IMR-90 (cell line): ENCODE data around the gene PRPF40B. TPM values are rescaled to one million over a fixed set of nuclear protein-coding genes. Genes with fewer than 3 reads are reported as not detected.
A peak's percentile ranks its signal among the peaks of the same experiment; 100 is the strongest.

ENCODE experiments used
- ATAC-seq: fragments of 200-7000 bp; cut with Tn5 transposase; 2 replicates; pipeline ENCODE4 v1.9.1; 2020; ENCODE audit warnings: low read depth, mild to moderate bottlenecking, moderate library complexity
- BruUV-seq: library from RNA; stranded (reverse); fragments of 400-500 nt; replicated peaks from 2 replicates; lab custom pipeline; 2021; lab: Mats Ljungman, UMichigan
- CTCF ChIA-PET: fragments of 300-600 bp; formaldehyde crosslinking; extraction: SDS; loops from one replicate; lab custom pipeline; 2021; ENCODE audit warnings: antibody characterized with exemption; lab: Yijun Ruan, JAX
- POLR2A ChIA-PET: fragments of 300-600 bp; sonication (Branson Sonifier 250); formaldehyde crosslinking; loops from one replicate; lab custom pipeline; 2022; ENCODE audit warnings: antibody characterized with exemption; ENCODE audit not compliant: unreplicated experiment; lab: Charles Lee
- DNase-seq: peaks from one replicate; pipeline ENCODE4 v3.0.0; 2013
- H2AFZ ChIP-seq: replicated peaks from 2 replicates; pipeline ENCODE3; 2013; ENCODE audit warnings: low read length, mild to moderate bottlenecking; ENCODE audit not compliant: poor library complexity
- H2AK5ac ChIP-seq: 2 replicates; pipeline ENCODE4 v1.6.1; 2013; ENCODE audit warnings: low read depth, low read length, inconsistent platforms
- H2AK9ac ChIP-seq: replicated peaks from 2 replicates; pipeline ENCODE3; 2013; ENCODE audit warnings: mild to moderate bottlenecking, low read depth, low read length, moderate library complexity; ENCODE audit not compliant: poor library complexity
- H2BK120ac ChIP-seq: 2 replicates; pipeline ENCODE4 v1.6.1; 2013; ENCODE audit warnings: low read depth, low read length, inconsistent platforms
- H2BK15ac ChIP-seq: 3 replicates; pipeline ENCODE4 v1.6.1; 2013; ENCODE audit warnings: low read depth, low read length, inconsistent platforms
- H2BK20ac ChIP-seq: 2 replicates; pipeline ENCODE4 v1.6.1; 2013; ENCODE audit warnings: low read depth, mild to moderate bottlenecking, inconsistent platforms, low read length, moderate library complexity
- H2BK5ac ChIP-seq: 2 replicates; pipeline ENCODE4 v1.6.1; 2013; ENCODE audit warnings: mild to moderate bottlenecking, low read depth, low read length, inconsistent platforms; ENCODE audit not compliant: poor library complexity, severe bottlenecking
- H3K14ac ChIP-seq: replicated peaks from 2 replicates; pipeline ENCODE4 v1.6.1; 2013; ENCODE audit warnings: low read depth, low read length, inconsistent platforms
- H3K18ac ChIP-seq: 2 replicates; pipeline ENCODE4 v1.6.1; 2013; ENCODE audit warnings: low read depth, low read length, control low read depth
- H3K23ac ChIP-seq: 2 replicates; pipeline ENCODE4 v1.6.1; 2013; ENCODE audit warnings: low read depth, low read length, inconsistent platforms
- H3K27ac ChIP-seq: 2 replicates; pipeline ENCODE4 v1.5.1; 2013; ENCODE audit warnings: mild to moderate bottlenecking, control low read depth, low read length; ENCODE audit not compliant: insufficient read depth
- H3K27me3 ChIP-seq: 2 replicates; pipeline ENCODE4 v1.6.1; 2013; ENCODE audit warnings: low read length; ENCODE audit not compliant: control insufficient read depth, insufficient read depth
- H3K36me3 ChIP-seq: 2 replicates; pipeline ENCODE4 v1.6.1; 2013; ENCODE audit warnings: low read length, mixed read lengths; ENCODE audit not compliant: control insufficient read depth, insufficient read depth
- H3K4ac ChIP-seq: 2 replicates; pipeline ENCODE4 v1.6.1; 2013; ENCODE audit warnings: low read depth, low read length, inconsistent platforms
- H3K4me1 ChIP-seq: 2 replicates; pipeline ENCODE4 v1.6.1; 2013; ENCODE audit warnings: low read length, mixed read lengths; ENCODE audit not compliant: control insufficient read depth, insufficient read depth
- H3K4me2 ChIP-seq: 2 replicates; pipeline ENCODE4 v1.6.1; 2013; ENCODE audit warnings: low read depth, mild to moderate bottlenecking, control low read depth, low read length, moderate library complexity
- H3K4me3 ChIP-seq: 2 replicates; pipeline ENCODE4 v1.5.1; 2013; ENCODE audit warnings: low read depth, mild to moderate bottlenecking, control low read depth, low read length, moderate library complexity; ENCODE audit not compliant: insufficient read depth
- H3K56ac ChIP-seq: 2 replicates; pipeline ENCODE4 v1.6.1; 2013; ENCODE audit warnings: low read length, inconsistent platforms; ENCODE audit not compliant: insufficient read depth; ENCODE audit errors: extremely low read depth
- H3K79me1 ChIP-seq, 2 experiments: 2 replicates each; pipeline ENCODE4 v1.6.1; 2013; ENCODE audit warnings: low read length in 2 of 2, inconsistent platforms in 1 of 2, low read depth in 1 of 2
- H3K9ac ChIP-seq: 2 replicates; pipeline ENCODE4 v1.6.1; 2013; ENCODE audit warnings: low read depth, low read length, control low read depth
- H3K9me1 ChIP-seq: 2 replicates; pipeline ENCODE4 v1.6.1; 2013; ENCODE audit warnings: low read length, inconsistent platforms; ENCODE audit not compliant: insufficient read depth
- H3K9me3 ChIP-seq: 2 replicates; pipeline ENCODE4 v1.6.1; 2013; ENCODE audit warnings: low read length; ENCODE audit not compliant: control insufficient read depth, insufficient read depth
- H4K20me1 ChIP-seq: 2 replicates; pipeline ENCODE4 v1.6.1; 2013; ENCODE audit warnings: low read length, inconsistent platforms; ENCODE audit not compliant: insufficient read depth
- H4K5ac ChIP-seq: 2 replicates; pipeline ENCODE4 v1.6.1; 2013; ENCODE audit warnings: mild to moderate bottlenecking, low read depth, low read length, control low read depth
- H4K8ac ChIP-seq, 2 experiments: 2 replicates each; pipeline ENCODE4 v1.6.1; 2013; ENCODE audit warnings: low read depth in 2 of 2, low read length in 2 of 2, control low read depth in 1 of 2, inconsistent platforms in 1 of 2
- H4K91ac ChIP-seq: 2 replicates; pipeline ENCODE4 v1.6.1; 2013; ENCODE audit warnings: low read depth, low read length, inconsistent platforms; ENCODE audit not compliant: insufficient read depth
- CHD1 ChIP-seq: IDR thresholded peaks from 2 replicates; pipeline ENCODE4 v1.6.1; 2012; ENCODE audit warnings: low read depth, low read length, improper control_type of control experiment
- FOS ChIP-seq: fragments of 150-350 bp; IDR thresholded peaks from 2 replicates; pipeline ENCODE4 v1.6.1; 2016; ENCODE audit warnings: low read depth, low read length
- MXI1 ChIP-seq: IDR thresholded peaks from 2 replicates; pipeline ENCODE4 v1.6.1; 2012; ENCODE audit warnings: low read depth, mild to moderate bottlenecking, low read length, moderate library complexity, borderline replicate concordance
- NFE2L2 ChIP-seq: fragments of 150-350 bp; IDR thresholded peaks from 2 replicates; pipeline ENCODE4 v1.6.1; 2016; ENCODE audit warnings: low read depth, mild to moderate bottlenecking, low read length
- RAD21 ChIP-seq: IDR thresholded peaks from 2 replicates; pipeline ENCODE4 v1.6.1; 2012; ENCODE audit warnings: low read length, improper control_type of control experiment
- WGBS, 2 experiments: methylation state at CpG; one replicate each; pipeline versions ENCODE4 v1.1.5 to v1.1.7; 2013; ENCODE audit warnings: missing lambda C conversion rate in 2 of 2; ENCODE audit not compliant: insufficient read length in 1 of 2; ENCODE audit errors: extremely low coverage in 2 of 2; 5-methylcytosine and 5-hydroxymethylcytosine counted together
- dilution Hi-C: fragments of 300-500 bp; cut with HindIII; formaldehyde crosslinking; loops from one replicate; pipeline ENCODE4 v1.14.3; 2018; ENCODE audit warnings: low sequenced_read_pairs; ENCODE audit not compliant: unreplicated experiment
- in situ Hi-C: fragments of 300-500 bp; cut with MboI; formaldehyde crosslinking; loops from 3 replicates; pipeline ENCODE4 v1.14.3; 2019; ENCODE audit warnings: low sequenced_read_pairs, inconsistent platforms, mixed read lengths
- intact Hi-C: fragments of 100-400 bp; cut with micrococcal nuclease; formaldehyde crosslinking; loops from 2 replicates; pipeline ENCODE4 v1.10.0; 2022
- polyA plus RNA-seq, 3 experiments: library from polyadenylated mRNA; depleted of rRNA; stranded (reverse); fragments of >200 nt; gene quantifications; 2 replicates each; pipeline ENCODE4 v1.2.3, GENCODE V29; 2012; ENCODE audit warnings: low replicate concordance in 1 of 3
- total RNA-seq: library from RNA; depleted of rRNA; stranded (reverse); fragments of >200 nt; gene quantifications from 2 replicates; pipeline ENCODE4 v1.2.3, GENCODE V29; 2012

Gene PRPF40B
- total and polyA plus RNA-seq, 2 of the 4 experiments (the other 2 are of a cell fraction): 5.0 to 11.8 TPM

DNA sequence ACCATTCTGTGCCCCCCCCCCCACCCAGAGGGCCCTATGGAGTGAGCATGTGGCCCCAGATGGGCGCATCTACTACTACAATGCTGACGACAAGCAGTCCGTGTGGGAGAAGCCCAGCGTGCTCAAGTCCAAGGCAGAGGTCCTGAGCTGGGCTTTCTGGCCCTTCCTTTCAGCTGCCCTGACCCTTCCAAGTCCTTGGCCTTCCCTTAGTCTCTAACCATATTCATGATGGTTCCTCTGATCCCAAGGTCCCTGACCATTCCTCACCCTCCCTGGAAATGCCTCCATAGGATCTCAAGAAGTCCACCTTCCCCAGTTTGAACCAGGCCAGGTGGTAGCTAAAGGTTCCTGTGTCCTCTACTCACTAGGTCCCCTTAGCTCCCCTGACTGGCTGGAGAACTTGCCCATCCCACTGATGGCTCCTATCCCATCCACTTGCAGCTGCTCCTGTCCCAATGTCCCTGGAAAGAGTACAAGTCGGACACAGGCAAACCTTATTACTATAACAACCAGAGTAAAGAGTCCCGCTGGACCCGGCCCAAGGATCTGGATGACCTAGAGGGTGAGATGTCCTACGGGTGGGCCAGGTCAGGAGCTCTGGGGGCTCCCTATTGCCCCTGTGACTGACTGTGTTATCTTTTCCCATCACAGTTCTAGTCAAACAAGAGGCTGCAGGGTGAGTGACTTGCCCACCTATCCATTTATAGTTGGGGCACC lies 9.8 kb downstream of the PRPF40B start:
- H2BK20ac ChIP-seq: no peak overlapping the region
- no peak overlapping the region for H2AFZ ChIP-seq
- H3K9ac ChIP-seq: no peak overlapping the region
- CTCF ChIA-PET: no interaction called here
- BruUV-seq: no TSS peak
- peaks cover 3% of the 10 kb centered on the region; the same call in 1 of the 2 replicates for H4K20me1 ChIP-seq
- H4K8ac ChIP-seq: no peak overlapping the region
- no peak overlapping the region for H3K27ac ChIP-seq
- H3K27me3 ChIP-seq: no peaks in the 10 kb centered on the region
- no peak overlapping the region for H3K4me2 ChIP-seq
- no peak overlapping the region for H3K4me3 ChIP-seq
- no peak overlapping the region for H2BK120ac ChIP-seq
- no peak overlapping the region for H4K5ac ChIP-seq
- no peak for ATAC-seq
- no peak for TF ChIP-seq RAD21
- TF ChIP-seq MXI1: no peak
- no peak for TF ChIP-seq CHD1
- no peak for TF ChIP-seq NFE2L2
- TF ChIP-seq FOS: no peak
- H3K9me3 ChIP-seq: no peaks in the 10 kb centered on the region
- no peak overlapping the region for H3K56ac ChIP-seq
- 94% methylated on average over 4 of the region's 8 CpGs; no CpG with 5 or more reads in 1 of the 2 experiments for WGBS, 2 experiments
- intact Hi-C loops: no loop called here
- no peak overlapping the region for H2BK5ac ChIP-seq
- no peak for DNase-seq
- peaks cover 0 to 3% of the 10 kb centered on the region in 2 experiments; a peak in 2 of 4 replicates for H3K79me1 ChIP-seq
- H2BK15ac ChIP-seq: no peak overlapping the region
- H2AK5ac ChIP-seq: no peak overlapping the region
- dilution Hi-C loops: no loop called here
- no peaks in the 10 kb centered on the region for H3K9me1 ChIP-seq
- POLR2A ChIA-PET: no interaction called here
- H3K14ac ChIP-seq: no peak overlapping the region
- H3K4me1 ChIP-seq: peaks cover 5% of the 10 kb centered on the region; the same call in 1 of the 2 replicates
- H3K18ac ChIP-seq: no peak overlapping the region
- in situ Hi-C loops: no loop called here
- no peak overlapping the region for H4K91ac ChIP-seq
- H3K36me3 ChIP-seq: peaks cover 19% of the 10 kb centered on the region
- no peak overlapping the region for H3K4ac ChIP-seq
- H2AK9ac ChIP-seq: peak overlapping the region; percentile 33
- H3K23ac ChIP-seq: no peak overlapping the region
